Measurements from ENCODE around the gene MYLK. TPM values are rescaled to one million over a fixed set of nuclear protein-coding genes. Genes with fewer than 3 reads are reported as not detected.

Gene MYLK
- polyA plus RNA-seq, 1 donor (not counting 4 experiments of a cell fraction or from before 2014, with no cell fraction given) = 7.8 TPM

GRCh38 chr3:123664753-123665152 lies 219.4 kb downstream of the MYLK start:
- Histone ChIP-seq H3K4me3 (ENCODE audit: control insufficient read depth in 2 of 3, extremely low read depth in 1 of 3, insufficient read depth in 2 of 3, low read depth in 1 of 3, low read length in 3 of 3) (no peak overlapping the region), H4K20me1 (ENCODE audit: control insufficient read depth, extremely low read depth, insufficient read depth, low read length) (no peaks in the 10 kb centered on the region), H3K36me3 (ENCODE audit: control insufficient read depth in 2 of 2, extremely low read depth in 1 of 2, insufficient read depth in 2 of 2, low read length in 2 of 2) (no peaks in the 10 kb centered on the region), H3K79me2 (ENCODE audit: control insufficient read depth, insufficient read depth, low read length) (no peaks in the 10 kb centered on the region), H3K4me1 (ENCODE audit: control insufficient read depth, extremely low read depth, insufficient read depth, low read length) (no peaks in the 10 kb centered on the region), H3K9ac (ENCODE audit: control insufficient read depth, extremely low read depth, insufficient read depth, low read length) (no peak overlapping the region), H3K27ac (ENCODE audit: control insufficient read depth, insufficient read depth, low read length) (no peak overlapping the region), H2AFZ (ENCODE audit: control insufficient read depth, low read length) (no peak overlapping the region), H3K9me1 (ENCODE audit: control insufficient read depth, extremely low read depth, insufficient read depth, low read length) (no peaks in the 10 kb centered on the region), H3K9me3 (ENCODE audit: control insufficient read depth, low read depth, low read length) (no peaks in the 10 kb centered on the region), H3K27me3 (ENCODE audit: control insufficient read depth, extremely low read depth, insufficient read depth, low read length) (peaks cover 28% of the 10 kb centered on the region), H3K4me2 (ENCODE audit: control insufficient read depth, extremely low read depth, insufficient read depth, low read depth, low read length) (no peak overlapping the region)
- no peak for TF ChIP-seq EZH2 (IDR thresholded peaks at IDR 0.05; ENCODE audit: low read length)
- TF ChIP-seq, protein P1, sequence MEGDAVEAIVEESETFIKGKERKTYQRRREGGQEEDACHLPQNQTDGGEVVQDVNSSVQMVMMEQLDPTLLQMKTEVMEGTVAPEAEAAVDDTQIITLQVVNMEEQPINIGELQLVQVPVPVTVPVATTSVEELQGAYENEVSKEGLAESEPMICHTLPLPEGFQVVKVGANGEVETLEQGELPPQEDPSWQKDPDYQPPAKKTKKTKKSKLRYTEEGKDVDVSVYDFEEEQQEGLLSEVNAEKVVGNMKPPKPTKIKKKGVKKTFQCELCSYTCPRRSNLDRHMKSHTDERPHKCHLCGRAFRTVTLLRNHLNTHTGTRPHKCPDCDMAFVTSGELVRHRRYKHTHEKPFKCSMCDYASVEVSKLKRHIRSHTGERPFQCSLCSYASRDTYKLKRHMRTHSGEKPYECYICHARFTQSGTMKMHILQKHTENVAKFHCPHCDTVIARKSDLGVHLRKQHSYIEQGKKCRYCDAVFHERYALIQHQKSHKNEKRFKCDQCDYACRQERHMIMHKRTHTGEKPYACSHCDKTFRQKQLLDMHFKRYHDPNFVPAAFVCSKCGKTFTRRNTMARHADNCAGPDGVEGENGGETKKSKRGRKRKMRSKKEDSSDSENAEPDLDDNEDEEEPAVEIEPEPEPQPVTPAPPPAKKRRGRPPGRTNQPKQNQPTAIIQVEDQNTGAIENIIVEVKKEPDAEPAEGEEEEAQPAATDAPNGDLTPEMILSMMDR (optimal IDR thresholded peaks at IDR 0.05 in 1 of 3, IDR thresholded peaks at IDR 0.05 in 1 of 3, conservative IDR thresholded peaks at IDR 0.05 in 1 of 3; ENCODE audit: extremely low read depth in 1 of 3, insufficient read depth in 2 of 3, low read length in 3 of 3) = no peak
- DNase-seq (ENCODE audit: low read depth, low spot score) (no peak), FAIRE-seq (no peak)
- dilution Hi-C loops (cut with MboI; ENCODE audit: extremely low pct_ligation_motif_present, low sequenced_read_pairs) = no loop called here

DNA sequence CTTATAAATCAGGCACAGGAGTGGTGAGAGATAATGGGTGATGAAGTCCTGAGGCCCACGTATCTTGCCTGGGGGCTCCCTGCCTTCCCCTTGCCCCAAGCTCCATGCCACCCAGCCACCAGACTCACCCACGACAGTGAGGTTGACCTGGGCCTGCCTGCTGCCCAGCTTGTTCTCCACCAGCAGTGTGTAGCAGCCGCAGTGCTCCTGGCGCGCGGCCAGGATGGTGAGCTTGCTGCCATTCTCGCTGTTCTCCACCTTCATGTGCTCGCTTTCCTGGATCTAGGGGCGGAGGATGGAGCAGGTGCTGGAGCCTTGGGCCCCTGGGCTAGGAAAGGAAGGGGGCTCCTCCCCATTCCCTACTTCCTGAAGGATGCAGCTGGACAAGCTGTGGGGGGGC lies 220.2 kb downstream of the MYLK start:
- no peaks in the 10 kb centered on the region for H3K9me3 ChIP-seq (ENCODE audit: control insufficient read depth, low read depth, low read length)
- H2AFZ ChIP-seq (ENCODE audit: control insufficient read depth, low read length) = no peak overlapping the region
- H3K4me2 ChIP-seq (ENCODE audit: control insufficient read depth, extremely low read depth, insufficient read depth, low read depth, low read length) = no peak overlapping the region
- no peaks in the 10 kb centered on the region for H3K9me1 ChIP-seq (ENCODE audit: control insufficient read depth, extremely low read depth, insufficient read depth, low read length)
- no peak overlapping the region for H3K4me3 ChIP-seq (ENCODE audit: control insufficient read depth in 2 of 3, extremely low read depth in 1 of 3, insufficient read depth in 2 of 3, low read depth in 1 of 3, low read length in 3 of 3)
- no peak overlapping the region for H3K27ac ChIP-seq (ENCODE audit: control insufficient read depth, insufficient read depth, low read length)
- TF ChIP-seq EZH2 (IDR thresholded peaks at IDR 0.05; ENCODE audit: low read length) = no peak
- TF ChIP-seq, protein P1 (optimal IDR thresholded peaks at IDR 0.05 in 1 of 3, IDR thresholded peaks at IDR 0.05 in 1 of 3, conservative IDR thresholded peaks at IDR 0.05 in 1 of 3; ENCODE audit: extremely low read depth in 1 of 3, insufficient read depth in 2 of 3, low read length in 3 of 3) = no peak
- H3K9ac ChIP-seq (ENCODE audit: control insufficient read depth, extremely low read depth, insufficient read depth, low read length) = no peak overlapping the region
- peaks cover 30% of the 10 kb centered on the region for H3K27me3 ChIP-seq (ENCODE audit: control insufficient read depth, extremely low read depth, insufficient read depth, low read length)
- dilution Hi-C loops (cut with MboI; ENCODE audit: extremely low pct_ligation_motif_present, low sequenced_read_pairs) = no loop called here
- FAIRE-seq = no peak
- H3K4me1 ChIP-seq (ENCODE audit: control insufficient read depth, extremely low read depth, insufficient read depth, low read length) = no peaks in the 10 kb centered on the region
- no peaks in the 10 kb centered on the region for H3K36me3 ChIP-seq (ENCODE audit: control insufficient read depth in 2 of 2, extremely low read depth in 1 of 2, insufficient read depth in 2 of 2, low read length in 2 of 2)
- no peak for DNase-seq (ENCODE audit: low read depth, low spot score)
- no peaks in the 10 kb centered on the region for H4K20me1 ChIP-seq (ENCODE audit: control insufficient read depth, extremely low read depth, insufficient read depth, low read length)
- no peaks in the 10 kb centered on the region for H3K79me2 ChIP-seq (ENCODE audit: control insufficient read depth, insufficient read depth, low read length)

All from keratinocyte (primary cell).